Hematopoietic multipotent progenitor cell (in vitro differentiated cells): ENCODE measurements around the gene NFASC. TPM values are rescaled to one million over a fixed set of nuclear protein-coding genes. Genes with fewer than 3 reads are reported as not detected.

ENCODE experiments used
- DNase-seq, 3 donors: peaks; one replicate each; pipeline ENCODE4 v3.0.0-alpha.2; 2011 to 2015; ENCODE audit warnings: low read depth in 2 of 3, low spot score in 2 of 3
- total RNA-seq: library from RNA; depleted of rRNA; stranded (reverse); fragments of >200 nt; gene quantifications from one replicate; pipeline ENCODE4 v1.2.3, GENCODE V29; 2012

NFASC gene
- total RNA-seq, 1 donor: under 0.01 TPM

DNA sequence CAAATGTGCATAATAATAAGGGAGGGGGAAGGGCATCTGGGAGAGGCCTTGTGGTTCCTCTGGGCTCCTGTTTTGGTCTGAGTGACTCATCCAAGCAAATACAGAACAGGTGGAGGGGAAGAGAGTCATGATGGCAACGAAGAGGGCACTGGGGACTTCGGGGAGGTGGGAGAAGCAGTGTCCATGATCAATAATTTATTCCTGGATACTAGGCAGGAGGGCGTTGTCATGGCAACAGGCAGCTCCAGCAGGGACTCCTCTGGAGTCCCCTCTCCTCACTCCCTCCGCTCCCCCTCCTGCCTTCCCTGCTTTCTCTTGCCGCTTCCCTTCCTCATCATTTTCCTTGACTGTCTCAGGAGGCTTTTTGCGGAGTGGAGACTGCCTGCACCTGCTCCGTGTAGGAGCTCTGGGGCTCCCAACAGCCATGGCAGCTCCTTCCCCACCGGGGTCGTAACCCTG lies 12.3 kb upstream of the NFASC start:
- no peak for DNase-seq

DNA sequence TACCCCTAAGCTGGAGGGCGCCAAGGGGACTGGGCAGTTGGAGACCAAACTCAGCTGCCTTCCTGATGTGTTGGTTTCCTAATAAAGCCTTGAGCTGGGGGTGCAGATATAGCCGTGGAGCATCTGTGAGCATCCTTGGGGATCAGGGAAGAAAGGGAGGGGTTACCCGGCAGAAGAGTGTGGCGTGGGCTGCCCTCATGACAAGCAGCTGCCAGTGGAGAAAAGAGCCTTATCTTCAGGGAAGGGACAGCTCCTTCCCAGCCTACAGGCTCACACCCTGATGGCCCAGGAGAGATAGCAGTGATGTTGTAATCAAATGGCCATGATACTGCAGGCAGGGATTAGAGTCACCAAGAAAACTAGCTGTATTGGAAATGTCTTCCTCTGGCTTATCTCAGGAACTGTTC lies 10.8 kb upstream of the NFASC start:
- DNase-seq: no peak

GRCh38 chr1:204863024-204863423 lies 7.6 kb upstream of the NFASC start:
- no peak for DNase-seq

DNA sequence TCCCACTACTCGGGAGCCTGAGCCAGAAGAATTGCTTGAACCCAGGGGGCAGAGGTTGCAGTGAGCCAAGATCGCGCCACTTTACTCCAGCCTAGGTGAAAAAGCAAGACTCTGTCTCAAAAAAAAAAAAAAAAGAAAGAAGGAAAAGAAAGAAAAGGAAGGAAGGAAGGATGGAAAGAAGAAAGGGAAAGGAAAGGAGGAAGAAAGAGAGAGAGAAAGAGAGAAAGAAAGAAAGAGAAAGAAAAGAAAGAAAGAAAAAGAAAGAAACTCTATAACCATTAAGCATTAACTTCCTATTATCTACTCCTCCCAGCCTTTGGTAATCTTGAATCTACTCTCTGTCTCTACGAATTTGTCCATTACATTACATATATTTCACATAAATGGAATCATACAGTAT lies 6.9 kb upstream of the NFASC start:
- DNase-seq: no peak

DNA sequence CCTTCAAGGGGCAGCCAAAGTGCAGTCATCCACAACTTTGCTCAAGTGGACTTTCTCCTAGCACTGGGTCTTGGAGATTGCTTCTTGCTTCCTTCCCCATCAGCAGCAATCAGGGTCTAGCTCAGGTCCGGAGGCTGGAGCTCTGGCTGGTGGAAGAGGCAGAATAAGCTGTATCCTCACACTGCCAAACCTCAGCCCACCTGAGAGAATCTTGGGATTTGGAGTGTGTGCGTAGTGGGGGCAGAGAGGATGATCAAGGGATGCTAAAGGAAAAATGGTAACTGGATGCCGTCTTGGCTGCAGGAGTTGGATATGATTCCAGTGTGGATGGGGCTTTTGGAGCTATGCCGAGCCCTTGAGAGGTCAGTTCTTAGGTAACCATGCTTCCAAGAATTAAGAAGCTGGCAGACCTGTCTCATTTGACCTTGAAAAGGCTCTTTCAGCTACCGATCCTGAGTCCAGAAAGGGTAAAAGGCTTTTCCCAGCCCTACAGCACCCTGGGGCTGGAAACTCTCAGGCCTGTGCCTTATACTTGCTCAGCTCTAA lies 4.5 kb upstream of the NFASC start:
- no peak for DNase-seq

- DNase-seq: no peak
Observed at GRCh38 chr1:204867203-204867602, 3.5 kb upstream of the NFASC start.

DNA sequence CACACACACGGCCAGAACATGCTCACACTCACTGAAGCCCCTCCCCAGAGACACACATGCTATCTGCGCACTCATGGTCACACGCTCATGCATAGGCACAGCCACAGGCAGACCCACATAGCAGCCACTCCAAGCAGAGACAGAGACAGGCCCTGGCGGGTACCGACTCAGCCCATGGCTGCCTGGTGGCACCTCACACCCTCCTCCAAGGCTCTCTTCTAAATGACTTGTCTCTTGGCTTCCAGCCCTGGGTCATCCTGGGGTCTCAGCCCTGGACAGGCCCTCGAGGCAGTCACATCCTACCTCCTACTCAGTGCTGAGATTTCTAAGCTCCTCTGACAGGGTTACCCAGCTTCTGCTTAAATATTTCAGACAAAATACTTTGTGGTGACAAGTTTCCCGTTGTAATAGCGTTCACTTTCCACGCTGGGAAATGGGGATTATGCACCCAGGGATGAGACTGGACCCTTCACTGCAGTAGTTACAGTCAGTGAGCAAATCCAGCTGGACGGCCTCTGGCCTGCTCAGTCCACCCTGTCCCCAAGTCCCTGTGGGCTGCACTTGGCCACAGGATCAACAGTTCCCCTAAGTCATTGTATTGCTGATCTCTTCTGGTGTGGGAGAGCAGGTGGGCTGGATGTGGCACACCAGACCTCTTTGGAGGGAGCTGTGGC lies 2.9 kb upstream of the NFASC start:
- no peak for DNase-seq

DNA sequence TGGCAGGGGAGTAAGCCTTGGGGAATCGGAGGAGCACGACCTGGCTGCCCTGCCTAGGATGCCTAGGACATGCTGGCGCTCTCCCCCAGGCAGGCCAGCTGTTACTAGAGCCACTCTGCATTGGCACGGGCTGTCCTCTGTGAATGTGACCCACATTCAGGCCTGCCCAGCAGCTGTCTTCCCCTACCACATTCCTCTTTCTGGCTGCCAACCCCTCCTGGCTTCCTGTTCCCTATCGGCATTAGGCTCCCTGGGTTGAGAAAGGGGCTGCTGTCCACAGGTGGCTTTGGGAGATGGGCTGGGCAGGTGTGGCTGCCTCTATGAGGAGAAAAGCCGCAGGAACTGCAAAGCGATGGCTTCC lies 2.3 kb upstream of the NFASC start:
- DNase-seq: no peak

DNA sequence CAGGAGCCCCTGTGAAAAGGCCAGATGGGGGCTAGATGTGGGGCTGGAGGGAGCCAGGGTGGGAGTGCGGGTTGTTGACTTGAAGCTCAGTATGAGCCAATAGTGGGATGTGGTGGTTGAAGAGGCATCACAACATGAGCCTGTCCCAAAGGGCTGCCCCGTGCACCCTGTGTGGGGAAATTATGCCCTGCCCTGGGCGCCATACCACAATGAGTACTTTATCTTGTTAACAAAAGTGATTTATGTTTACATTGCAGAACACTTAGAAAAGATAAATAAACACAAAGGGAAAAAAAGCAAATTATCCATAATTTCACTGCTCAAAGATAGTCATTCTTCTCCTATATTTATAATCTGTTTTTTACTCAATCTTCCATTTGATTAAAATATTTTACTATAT lies 1.6 kb upstream of the NFASC start:
- DNase-seq: no peak

DNA sequence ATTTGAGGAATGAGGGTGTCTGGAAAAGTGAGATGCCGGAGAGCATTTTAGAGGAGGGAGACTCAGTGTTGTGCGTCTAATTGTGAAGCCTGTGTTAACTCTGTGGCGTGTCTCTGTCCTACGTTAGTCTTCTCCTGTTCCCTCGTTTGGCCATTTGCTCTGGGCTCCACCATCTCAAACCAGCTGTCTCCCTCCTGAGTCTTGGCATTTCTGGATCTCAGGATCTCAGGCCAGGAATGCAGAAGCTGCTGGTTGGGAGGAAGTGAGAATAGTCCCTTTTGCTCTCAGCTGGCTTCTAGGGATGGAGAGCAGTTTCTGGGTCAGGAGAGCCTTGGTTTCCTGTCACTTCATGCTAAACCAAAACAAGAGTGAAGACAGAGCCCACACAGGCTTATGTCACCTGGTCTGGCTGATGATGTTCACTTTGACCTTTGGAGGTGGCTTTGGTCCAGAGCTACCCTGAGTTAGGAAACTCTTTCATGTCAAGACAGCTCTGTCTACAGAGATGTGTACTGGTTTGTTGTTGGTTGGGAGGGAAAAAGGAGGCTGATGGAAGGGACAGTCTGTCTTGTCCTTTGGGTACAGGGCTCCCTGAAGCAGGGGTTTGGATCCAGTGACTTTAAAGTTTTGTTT lies 859 bp downstream of the NFASC start:
- no peak for DNase-seq

GRCh38 chr1:204872262-204872881 lies 1.7 kb downstream of the NFASC start:
- DNase-seq: no peak

- DNase-seq: no peak
Observed at GRCh38 chr1:204873176-204873575, 2.5 kb downstream of the NFASC start.

DNA sequence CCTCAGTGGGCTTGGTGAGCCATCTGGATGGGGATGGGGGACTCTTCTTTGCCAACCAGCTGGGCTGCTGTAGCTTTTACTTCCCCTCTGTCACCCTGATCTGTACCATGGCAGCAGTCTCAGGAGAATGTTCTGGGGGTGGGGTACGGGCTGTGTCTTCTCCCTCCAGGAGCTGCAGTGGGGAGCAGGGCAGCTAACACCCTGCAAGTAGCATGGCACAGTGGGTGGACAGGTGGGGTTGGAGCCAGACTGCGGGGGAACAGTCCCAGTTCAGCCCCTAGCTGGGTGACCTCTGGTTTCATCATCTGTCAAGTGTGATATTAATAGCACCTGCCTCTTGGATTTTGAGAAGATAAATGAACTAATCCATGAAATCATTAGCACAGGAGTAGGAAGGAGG lies 3.1 kb downstream of the NFASC start:
- no peak for DNase-seq

DNA sequence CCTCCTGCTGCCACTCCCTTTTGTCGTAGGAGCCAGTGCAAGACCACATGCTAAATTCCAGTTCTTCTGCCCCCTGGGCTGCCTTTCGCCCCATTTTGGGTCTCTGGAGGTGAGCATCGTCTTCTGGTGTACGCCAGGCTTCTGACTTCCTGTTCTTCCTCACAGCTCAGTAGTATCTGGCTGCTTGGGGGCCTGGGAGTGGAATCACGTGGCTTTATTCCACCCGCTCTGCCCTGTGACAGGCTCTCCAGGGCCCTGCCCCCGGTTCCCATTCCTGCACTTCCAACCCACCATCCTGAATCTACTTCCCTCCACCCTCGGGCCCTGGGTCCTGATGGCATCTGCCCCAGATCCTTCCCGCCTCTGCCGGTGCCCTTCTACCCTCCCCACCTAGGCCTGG lies 3.6 kb downstream of the NFASC start:
- no peak for DNase-seq

DNA sequence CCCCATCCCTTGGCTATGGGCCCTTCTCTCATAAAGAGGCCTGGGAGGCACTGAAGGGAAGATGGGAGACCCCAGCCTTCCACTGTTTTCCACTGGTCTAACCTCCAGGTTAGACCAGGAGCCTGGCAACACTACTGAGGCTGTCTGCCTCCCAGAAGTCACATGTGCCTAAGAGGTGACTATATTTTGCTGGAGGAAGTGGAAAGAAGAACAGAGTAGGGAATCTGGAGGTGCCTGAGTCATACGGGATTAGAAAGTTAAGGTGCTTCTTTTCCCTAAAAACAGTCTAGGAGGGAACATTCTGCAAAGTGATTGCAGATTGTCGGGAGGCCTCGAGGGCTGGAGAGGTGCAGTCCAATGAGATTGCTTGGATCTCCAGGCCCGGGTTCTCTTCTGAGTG lies 4.6 kb downstream of the NFASC start:
- DNase-seq: no peak

DNA sequence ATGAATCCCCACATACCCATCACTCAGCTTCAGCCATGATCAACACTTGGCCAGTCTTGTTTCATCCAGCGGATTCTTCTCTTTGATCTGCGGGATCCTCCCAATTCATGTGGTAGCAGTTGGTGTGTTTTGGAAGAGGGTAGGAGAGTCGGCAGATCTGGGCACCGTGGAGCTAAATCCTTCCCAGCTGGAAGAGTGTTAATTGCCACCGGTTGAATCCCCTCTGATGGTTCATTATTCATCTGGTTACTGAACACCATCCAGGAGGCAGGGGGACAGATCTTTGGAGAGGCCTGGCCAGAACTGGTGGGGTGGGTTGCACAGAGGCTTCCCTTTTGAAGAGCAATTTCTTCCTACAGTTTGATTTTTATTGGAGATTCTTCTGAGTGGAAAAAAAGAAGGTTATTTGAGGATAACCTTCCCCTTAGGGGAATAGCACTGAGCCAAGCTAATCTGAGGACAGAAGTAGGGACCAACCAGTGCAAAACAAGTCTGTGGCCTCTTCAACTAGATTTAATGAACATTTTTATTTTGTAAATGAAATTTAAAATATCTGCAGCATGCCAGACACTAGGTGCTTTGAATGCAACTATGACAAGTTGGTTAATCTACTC lies 8.1 kb downstream of the NFASC start:
- no peak for DNase-seq

DNA sequence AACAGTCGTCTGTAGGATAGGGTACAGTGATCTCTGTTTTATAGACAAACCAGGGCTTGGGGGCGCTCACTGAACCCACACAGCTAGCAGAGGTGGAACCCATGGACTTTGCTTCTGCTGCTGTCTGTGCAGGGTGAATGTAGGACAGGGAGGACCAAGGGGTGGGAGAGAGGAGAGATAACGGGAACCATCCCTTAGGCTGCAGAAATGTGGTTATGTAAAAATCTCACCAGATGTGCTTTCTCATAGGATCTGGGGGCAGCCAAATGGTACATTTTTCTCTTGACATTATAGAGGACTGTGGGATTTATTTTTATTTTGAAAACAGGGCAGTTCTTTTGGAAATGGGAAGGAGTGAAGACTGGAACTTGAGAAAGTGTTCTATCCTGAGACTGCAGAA lies 8.7 kb downstream of the NFASC start:
- no peak for DNase-seq

GRCh38 chr1:204880906-204881305 lies 10.2 kb downstream of the NFASC start:
- no peak for DNase-seq

DNA sequence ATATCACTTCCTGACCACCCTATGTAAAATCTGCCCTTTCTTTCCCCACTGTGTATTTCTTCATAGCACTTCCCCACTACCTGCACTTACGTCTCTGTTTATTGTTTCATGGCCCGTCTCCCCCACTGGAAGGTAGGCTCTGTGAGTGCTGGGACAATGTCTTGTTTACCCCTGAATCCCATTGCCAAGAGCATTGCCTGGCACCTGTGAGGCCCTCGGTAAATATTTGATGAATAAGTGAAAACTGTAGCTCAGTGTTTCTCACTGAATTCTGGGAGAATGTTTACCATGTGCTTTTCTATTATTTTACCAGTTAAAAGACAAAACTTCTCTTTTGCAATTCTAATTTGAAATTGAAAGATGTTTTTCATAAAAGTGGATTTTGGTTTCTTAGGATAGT lies 11.8 kb downstream of the NFASC start:
- no peak for DNase-seq

GRCh38 chr1:204883405-204883804 lies 12.7 kb downstream of the NFASC start:
- no peak for DNase-seq

GRCh38 chr1:204885288-204885711 lies 14.6 kb downstream of the NFASC start:
- no peak for DNase-seq

GRCh38 chr1:204885790-204886189 lies 15.1 kb downstream of the NFASC start:
- DNase-seq: no peak
